Measurements from ENCODE around the gene OR52E2.

DNA sequence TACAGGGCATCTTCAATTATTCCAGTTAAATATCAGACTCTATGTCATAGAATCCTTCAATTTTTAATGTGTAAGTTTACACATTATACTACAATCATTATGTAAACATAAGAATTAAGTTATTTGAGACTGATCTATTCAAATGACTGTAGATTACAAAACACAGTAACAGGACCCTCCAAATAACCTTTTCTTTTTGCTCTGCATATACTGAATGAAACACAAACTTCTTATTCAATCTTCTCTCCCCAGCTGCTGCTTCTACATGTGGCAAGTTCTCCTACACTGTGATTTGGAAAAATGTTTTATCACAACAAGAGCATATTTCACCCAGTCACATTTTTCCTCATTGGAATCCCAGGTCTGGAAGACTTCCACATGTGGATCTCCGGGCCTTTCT lies 13.2 kb downstream of the OR52E2 start, which contains the start of gene OR52J3:
- TF ChIP-seq EZH2 (IDR thresholded peaks at IDR 0.05; ENCODE audit: insufficient read depth, poor library complexity, severe bottlenecking) (no peak), EZH2phosphoT487 (IDR thresholded peaks at IDR 0.05; ENCODE audit: insufficient read depth, low read depth) (no peak)
